DOHH2 (cell line): ENCODE results near the gene SHANK3.

Source experiments
- H3F3A ChIP-seq: fragments of 200-600 bp; sonication (generic), shearing (Covaris generic); 2 replicates; pipeline ENCODE4 v1.6.0; 2016; ENCODE audit warnings: antibody characterized with exemption, mild to moderate bottlenecking; ENCODE audit not compliant: control insufficient read depth, insufficient read depth
- H3K27ac ChIP-seq: fragments of 200-600 bp; sonication (generic); 2 replicates; pipeline ENCODE4 v1.5.1; 2014; ENCODE audit warnings: low read depth, mild to moderate bottlenecking, low read length, moderate library complexity
- H3K27me3 ChIP-seq: fragments of 200-600 bp; sonication (generic); 2 replicates; pipeline ENCODE4 v1.6.1; 2014; ENCODE audit warnings: mild to moderate bottlenecking, low read length, mixed read lengths; ENCODE audit not compliant: control insufficient read depth
- H3K36me3 ChIP-seq: fragments of 200-600 bp; sonication (generic); 2 replicates; pipeline ENCODE4 v1.6.1; 2014; ENCODE audit warnings: mild to moderate bottlenecking, low read length, moderate library complexity, mixed read lengths; ENCODE audit not compliant: control insufficient read depth
- H3K4me1 ChIP-seq: fragments of 200-600 bp; sonication (generic); 2 replicates; pipeline ENCODE4 v1.6.1; 2014; ENCODE audit warnings: mild to moderate bottlenecking, low read length, mixed read lengths; ENCODE audit not compliant: control insufficient read depth
- H3K4me2 ChIP-seq: fragments of 200-600 bp; sonication (generic); 2 replicates; pipeline ENCODE4 v1.6.0; 2014; ENCODE audit warnings: mild to moderate bottlenecking, low read length, moderate library complexity
- H3K4me3 ChIP-seq: fragments of 200-600 bp; sonication (generic); 2 replicates; pipeline ENCODE4 v1.5.1; 2014; ENCODE audit warnings: mild to moderate bottlenecking, low read length, mixed read lengths
- H3K79me2 ChIP-seq: fragments of 200-600 bp; sonication (generic); 2 replicates; pipeline ENCODE4 v1.6.1; 2014; ENCODE audit warnings: mild to moderate bottlenecking, low read length, mixed read lengths; ENCODE audit not compliant: control insufficient read depth
- H3K9me2 ChIP-seq: fragments of 200-600 bp; sonication (generic); replicated peaks from 2 replicates; pipeline ENCODE4 v1.6.1; 2014; ENCODE audit warnings: mild to moderate bottlenecking, low read length, mixed read lengths; ENCODE audit not compliant: control insufficient read depth
- H3K9me3 ChIP-seq: fragments of 200-600 bp; sonication (generic); 2 replicates; pipeline ENCODE4 v1.6.1; 2014; ENCODE audit warnings: antibody characterized with exemption, low read length, mixed read lengths; ENCODE audit not compliant: control insufficient read depth, insufficient read depth
- H4K20me1 ChIP-seq: fragments of 200-600 bp; sonication (generic); 2 replicates; pipeline ENCODE4 v1.6.0; 2014; ENCODE audit warnings: low read depth, mild to moderate bottlenecking, antibody characterized with exemption, low read length, moderate library complexity; ENCODE audit not compliant: control insufficient read depth, insufficient read depth
- EZH2phosphoT487 ChIP-seq: fragments of 200-600 bp; sonication (generic); IDR thresholded peaks from 2 replicates; pipeline ENCODE4 v1.6.1; 2017; ENCODE audit warnings: borderline replicate concordance, mild to moderate bottlenecking, antibody characterized with exemption, low read length, moderate library complexity, mixed read lengths
- TF ChIP-seq, protein P1 (sequence below): fragments of 200-600 bp; sonication (generic); IDR thresholded peaks from one replicate; pipeline ENCODE4 v1.5.1; 2014; ENCODE audit warnings: antibody characterized with exemption, mild to moderate bottlenecking, low read depth, low read length; ENCODE audit not compliant: poor library complexity, severe bottlenecking

SHANK3 gene

DNA sequence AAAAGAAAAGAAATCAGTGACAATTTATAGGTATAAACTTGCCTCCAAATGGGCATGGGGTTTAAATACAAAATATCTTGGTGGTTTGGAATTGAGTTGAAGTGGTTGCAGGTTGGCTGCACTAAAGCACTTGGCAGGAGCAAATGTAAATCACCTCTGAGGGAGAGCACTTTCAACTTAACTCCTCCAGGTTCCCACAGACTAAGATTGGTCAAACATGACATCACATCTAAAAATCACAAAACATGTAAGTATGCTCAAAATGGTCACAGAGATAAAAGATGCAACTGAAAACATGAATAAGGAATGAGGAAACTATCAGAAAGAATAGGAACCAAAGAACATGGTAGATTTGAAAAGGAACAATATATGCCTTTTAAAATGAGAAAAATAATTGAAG lies 12.3 kb upstream of the SHANK3 start:
- Histone ChIP-seq H3K4me1 (no peaks in the 10 kb centered on the region), H3K4me3 (no peak overlapping the region), H3K27me3 (peaks cover 4% of the 10 kb centered on the region; the same call in 1 of the 2 replicates), H3K4me2 (no peak overlapping the region), H3K79me2 (no peaks in the 10 kb centered on the region), H4K20me1 (no peaks in the 10 kb centered on the region), H3K27ac (no peak overlapping the region), H3K9me2 (no peaks in the 10 kb centered on the region), H3F3A (no peaks in the 10 kb centered on the region), H3K9me3 (no peaks in the 10 kb centered on the region), H3K36me3 (no peaks in the 10 kb centered on the region)
- no peak for TF ChIP-seq EZH2phosphoT487
- TF ChIP-seq, protein P1, sequence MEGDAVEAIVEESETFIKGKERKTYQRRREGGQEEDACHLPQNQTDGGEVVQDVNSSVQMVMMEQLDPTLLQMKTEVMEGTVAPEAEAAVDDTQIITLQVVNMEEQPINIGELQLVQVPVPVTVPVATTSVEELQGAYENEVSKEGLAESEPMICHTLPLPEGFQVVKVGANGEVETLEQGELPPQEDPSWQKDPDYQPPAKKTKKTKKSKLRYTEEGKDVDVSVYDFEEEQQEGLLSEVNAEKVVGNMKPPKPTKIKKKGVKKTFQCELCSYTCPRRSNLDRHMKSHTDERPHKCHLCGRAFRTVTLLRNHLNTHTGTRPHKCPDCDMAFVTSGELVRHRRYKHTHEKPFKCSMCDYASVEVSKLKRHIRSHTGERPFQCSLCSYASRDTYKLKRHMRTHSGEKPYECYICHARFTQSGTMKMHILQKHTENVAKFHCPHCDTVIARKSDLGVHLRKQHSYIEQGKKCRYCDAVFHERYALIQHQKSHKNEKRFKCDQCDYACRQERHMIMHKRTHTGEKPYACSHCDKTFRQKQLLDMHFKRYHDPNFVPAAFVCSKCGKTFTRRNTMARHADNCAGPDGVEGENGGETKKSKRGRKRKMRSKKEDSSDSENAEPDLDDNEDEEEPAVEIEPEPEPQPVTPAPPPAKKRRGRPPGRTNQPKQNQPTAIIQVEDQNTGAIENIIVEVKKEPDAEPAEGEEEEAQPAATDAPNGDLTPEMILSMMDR = no peak

DNA sequence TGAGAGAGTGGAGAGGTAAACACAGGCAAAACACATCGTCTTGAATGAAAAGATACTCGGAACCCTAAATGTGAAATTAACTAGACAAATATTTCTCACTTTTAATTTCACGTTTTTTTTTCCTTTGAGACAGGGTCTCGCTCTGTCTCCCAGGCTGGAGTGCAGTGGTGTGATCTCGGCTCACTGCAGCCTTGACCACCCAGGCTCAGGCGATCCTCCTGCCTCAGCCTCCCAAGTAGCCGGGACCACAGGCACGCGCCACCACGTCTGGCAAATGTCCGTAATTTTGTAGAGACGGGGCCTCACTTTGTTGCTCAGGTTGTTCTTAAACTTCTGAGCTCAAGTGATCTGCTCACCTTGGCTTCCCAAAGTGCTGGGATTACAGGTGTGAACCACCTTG lies 7.4 kb upstream of the SHANK3 start:
- Histone ChIP-seq H3K27ac (no peak overlapping the region), H3K4me1 (peaks cover 7% of the 10 kb centered on the region), H3K36me3 (no peaks in the 10 kb centered on the region), H4K20me1 (no peaks in the 10 kb centered on the region), H3K4me3 (no peak overlapping the region), H3K9me3 (no peaks in the 10 kb centered on the region), H3K79me2 (no peaks in the 10 kb centered on the region), H3K27me3 (peaks cover 3% of the 10 kb centered on the region), H3K9me2 (no peaks in the 10 kb centered on the region), H3K4me2 (no peak overlapping the region), H3F3A (no peaks in the 10 kb centered on the region)
- TF ChIP-seq, protein P1 = no peak
- TF ChIP-seq EZH2phosphoT487 = no peak

DNA sequence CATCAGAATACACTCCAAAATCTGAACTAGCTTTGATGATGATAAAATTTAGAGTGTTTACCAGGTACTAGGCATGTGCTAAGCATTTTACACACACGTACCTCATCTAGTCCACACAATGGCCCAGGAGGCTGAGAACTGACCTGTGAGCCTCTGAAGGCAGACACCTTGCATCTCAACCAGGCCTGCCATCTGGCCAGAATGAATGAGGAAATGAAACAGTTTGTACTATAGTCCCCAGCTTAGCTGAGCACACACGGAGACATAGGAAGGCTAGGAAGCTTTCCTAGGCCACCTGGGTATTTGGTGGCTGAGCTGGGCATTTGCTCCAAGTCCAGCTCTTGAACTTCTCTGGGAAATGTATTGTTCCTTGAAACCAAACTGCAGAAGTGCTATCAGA lies 6.9 kb upstream of the SHANK3 start:
- no peaks in the 10 kb centered on the region for H3F3A ChIP-seq
- no peak overlapping the region for H3K27ac ChIP-seq
- no peaks in the 10 kb centered on the region for H3K79me2 ChIP-seq
- no peaks in the 10 kb centered on the region for H4K20me1 ChIP-seq
- no peak for TF ChIP-seq EZH2phosphoT487
- TF ChIP-seq, protein P1 = no peak
- no peak overlapping the region for H3K4me2 ChIP-seq
- H3K4me3 ChIP-seq = no peak overlapping the region
- no peaks in the 10 kb centered on the region for H3K9me2 ChIP-seq
- peaks cover 7% of the 10 kb centered on the region for H3K27me3 ChIP-seq
- no peaks in the 10 kb centered on the region for H3K36me3 ChIP-seq
- no peaks in the 10 kb centered on the region for H3K9me3 ChIP-seq
- H3K4me1 ChIP-seq = peaks cover 7% of the 10 kb centered on the region

DNA sequence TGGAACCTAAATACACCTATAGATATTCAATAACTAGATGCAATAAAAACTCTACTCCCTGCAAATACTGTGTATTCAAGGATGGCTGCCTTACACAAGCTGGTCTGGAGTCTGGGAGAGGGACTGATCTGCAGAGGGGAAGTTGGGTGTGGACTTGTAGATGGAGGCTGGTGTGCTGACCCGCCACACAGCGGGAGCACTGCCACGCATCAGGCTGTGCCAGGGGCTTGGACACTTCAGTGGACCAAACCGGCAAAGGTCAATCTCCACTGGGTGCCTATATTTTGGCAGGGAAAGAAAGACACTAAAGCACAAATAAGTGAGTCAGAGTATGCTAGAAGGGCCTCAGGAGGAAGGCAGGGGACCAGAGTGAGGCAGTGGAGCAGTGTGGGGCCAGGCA lies 2.1 kb upstream of the SHANK3 start:
- H3K36me3 ChIP-seq = no peaks in the 10 kb centered on the region
- no peak overlapping the region for H3K4me2 ChIP-seq
- TF ChIP-seq EZH2phosphoT487 = no peak
- TF ChIP-seq, protein P1 = no peak
- no peak overlapping the region for H3K4me3 ChIP-seq
- peaks cover 6% of the 10 kb centered on the region for H3K4me1 ChIP-seq
- H3K9me3 ChIP-seq = no peaks in the 10 kb centered on the region; the same call in 1 of the 2 replicates
- H3K79me2 ChIP-seq = no peaks in the 10 kb centered on the region
- H3K27ac ChIP-seq = no peak overlapping the region
- no peaks in the 10 kb centered on the region for H3K9me2 ChIP-seq
- H4K20me1 ChIP-seq = no peaks in the 10 kb centered on the region
- H3F3A ChIP-seq = no peaks in the 10 kb centered on the region
- peaks cover 16% of the 10 kb centered on the region for H3K27me3 ChIP-seq
